ENCODE measurements around the gene APLP2.
"Not testable (repeated sequence)": the region's sequence is repeated elsewhere in the genome, so short reads cannot be mapped to it uniquely, and the experiment has no call there.

Gene APLP2

GRCh38 chr11:130062026-130062425, 7.7 kb upstream of the APLP2 start:
- no peak for DNase-seq

- DNase-seq, result no peak
Observed at GRCh38 chr11:130063451-130063850, 6.2 kb upstream of the APLP2 start.

GRCh38 chr11:130064596-130064995, 5.1 kb upstream of the APLP2 start:
- no peak for DNase-seq

- DNase-seq, result no peak
Observed at GRCh38 chr11:130066338-130066737, 3.4 kb upstream of the APLP2 start.

GRCh38 chr11:130068546-130068985, 1.1 kb upstream of the APLP2 start:
- no peak for DNase-seq

GRCh38 chr11:130068986-130069658, 572 bp upstream of the APLP2 start:
- DNase-seq, result peak; percentile 91

- DNase-seq, result peak; percentile 57
Observed at GRCh38 chr11:130070109-130070845, 583 bp downstream of the APLP2 start.

GRCh38 chr11:130070846-130071200, 1.1 kb downstream of the APLP2 start:
- peak; percentile 39 for DNase-seq

GRCh38 chr11:130071211-130071712, 1.6 kb downstream of the APLP2 start:
- peak; percentile 47 for DNase-seq

DNA sequence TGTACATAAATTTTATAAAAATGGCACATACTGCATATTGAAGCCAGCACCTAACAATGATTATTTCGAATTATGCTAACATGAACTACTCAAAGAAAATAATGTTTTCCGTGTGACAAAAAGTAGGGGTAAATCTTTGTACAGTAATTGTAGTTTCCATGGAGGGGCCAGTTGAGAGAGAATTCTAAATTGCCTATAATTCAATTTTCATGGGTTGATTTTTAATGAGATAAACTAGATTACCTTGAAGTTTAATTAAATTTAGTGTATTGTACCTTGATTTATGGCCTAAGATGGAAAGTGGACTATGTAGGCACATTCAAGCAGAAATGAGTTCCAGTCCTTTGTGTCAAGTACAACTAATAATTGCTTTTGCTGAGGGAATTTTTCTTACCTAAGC, 5.0 kb downstream of the APLP2 start:
- no peak for DNase-seq

DNA sequence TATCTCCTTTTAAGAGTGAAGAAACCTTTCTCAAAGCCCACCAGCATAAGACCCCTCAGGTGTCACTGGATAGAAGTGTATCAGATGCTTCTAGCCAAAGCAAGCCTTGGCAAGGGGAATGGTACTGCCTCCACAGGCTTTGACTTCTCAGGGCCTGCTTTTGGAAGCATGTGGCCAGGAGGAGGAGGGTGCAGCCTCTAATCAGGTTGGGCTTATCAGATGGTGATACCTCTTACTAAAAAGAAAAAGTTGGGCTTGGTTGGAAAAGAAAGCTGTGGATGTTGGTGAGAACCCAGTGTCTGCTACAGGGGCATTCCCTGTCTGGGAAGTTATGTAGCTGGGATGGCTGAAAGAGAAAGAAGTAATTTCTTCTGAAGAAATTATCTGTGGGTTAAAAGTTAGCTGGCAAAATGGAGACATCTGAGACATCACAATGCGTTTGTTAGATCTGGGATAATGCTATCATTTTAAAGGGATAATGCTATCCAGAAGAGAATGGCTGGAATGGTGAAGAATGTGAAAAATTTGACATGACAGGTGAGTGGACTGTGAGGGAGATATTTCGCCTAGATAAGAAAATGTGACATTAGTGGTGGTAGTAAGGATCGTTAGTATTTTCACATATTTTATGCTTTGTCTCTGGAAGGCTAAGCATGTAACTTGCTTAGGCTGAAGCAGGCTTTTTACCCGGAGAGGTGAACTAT, 7.2 kb downstream of the APLP2 start:
- DNase-seq, result no peak

DNA sequence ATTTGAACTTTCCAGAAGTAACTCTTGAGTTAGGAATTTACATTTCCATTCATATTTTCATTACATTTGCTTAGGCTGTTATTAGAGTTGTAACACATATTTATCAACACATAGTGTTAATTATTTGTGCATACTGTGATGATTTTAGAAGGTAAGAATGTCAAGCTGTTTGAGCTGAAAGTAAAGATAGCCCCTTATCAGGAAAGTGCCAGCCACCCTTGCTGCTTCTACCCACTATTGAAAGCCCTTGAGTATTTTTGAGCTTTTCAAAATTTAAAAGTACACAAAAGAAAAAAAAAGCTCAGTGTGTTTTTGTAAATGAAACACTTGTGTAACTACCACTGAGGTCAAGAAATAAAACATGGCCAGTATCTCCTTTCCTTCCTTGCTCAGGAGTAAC, 8.0 kb downstream of the APLP2 start:
- no peak for DNase-seq

DNA sequence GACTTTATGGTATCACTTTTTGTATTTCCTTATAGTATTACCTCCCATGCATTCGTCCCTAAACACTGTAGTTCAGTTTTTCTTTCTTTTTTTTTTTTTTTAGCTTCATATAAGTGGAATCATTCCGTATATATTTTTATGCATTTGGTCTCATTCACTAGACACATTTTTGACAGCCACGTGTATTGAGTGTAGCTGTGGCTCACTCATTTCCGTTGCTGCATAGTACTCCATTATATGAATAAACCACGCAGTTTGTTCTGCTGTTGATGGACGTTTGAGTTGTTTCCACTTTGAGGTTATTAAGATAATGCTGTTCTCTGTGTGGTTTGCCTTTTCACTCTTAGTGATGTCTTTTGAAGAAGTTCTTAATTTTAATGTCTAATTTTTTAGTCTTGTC, 8.4 kb downstream of the APLP2 start:
- no peak for DNase-seq

DNA sequence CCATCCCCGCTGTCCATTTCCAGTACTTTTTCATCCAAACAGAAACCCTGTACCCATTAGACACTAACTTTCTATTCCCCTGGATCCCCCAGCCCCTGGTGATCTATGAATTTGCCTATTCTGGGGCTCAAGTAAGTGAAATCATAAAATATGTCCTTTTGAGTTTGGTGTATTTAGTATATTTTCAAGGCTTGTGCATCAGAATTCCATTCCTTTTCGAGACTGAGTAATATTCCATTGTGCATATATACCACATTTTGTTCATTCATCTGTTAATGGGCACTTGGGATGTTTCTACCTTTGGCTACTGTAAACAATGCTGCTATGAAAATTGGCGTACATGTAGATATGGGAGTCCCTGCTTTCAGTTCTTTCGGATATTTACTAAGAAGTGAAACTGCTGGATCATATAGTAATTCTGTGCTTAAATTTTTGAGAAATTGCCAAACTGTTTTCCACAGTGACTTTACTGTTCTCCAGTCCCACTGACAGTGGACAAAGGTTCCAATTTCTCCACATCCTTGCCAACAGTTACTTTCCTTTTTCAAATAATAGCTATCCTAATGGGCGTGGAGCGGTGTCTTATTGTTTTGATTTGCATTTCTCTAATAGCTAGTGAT, 16.1 kb downstream of the APLP2 start:
- DNase-seq, result no peak

GRCh38 chr11:130086669-130087068, 17.0 kb downstream of the APLP2 start:
- no peak for DNase-seq

GRCh38 chr11:130087294-130087926, 17.7 kb downstream of the APLP2 start:
- no peak for DNase-seq

GRCh38 chr11:130088217-130088616, 18.5 kb downstream of the APLP2 start:
- peak; percentile 9 for DNase-seq

- DNase-seq, result no peak
Observed at GRCh38 chr11:130088919-130089673, 19.4 kb downstream of the APLP2 start.

DNA sequence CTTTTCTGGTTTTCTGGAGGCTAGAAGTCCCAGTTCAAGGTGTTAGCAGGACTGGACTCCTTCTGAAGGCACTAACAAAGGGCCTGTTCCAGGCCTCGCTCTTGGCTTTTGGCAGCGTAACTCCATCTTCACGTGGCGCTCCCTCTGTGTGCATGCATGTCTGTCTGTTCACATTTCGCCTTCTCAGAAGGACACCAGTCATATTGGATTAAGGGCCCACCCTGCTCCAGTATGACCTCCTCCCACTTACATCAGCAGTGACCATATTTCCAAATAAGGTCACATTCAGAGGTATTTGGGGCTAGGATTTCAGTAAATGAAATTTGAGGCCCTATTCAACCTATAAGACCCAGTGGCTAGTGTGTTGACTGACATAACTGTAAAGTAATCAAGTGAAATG, 20.0 kb downstream of the APLP2 start:
- no peak for DNase-seq

- not testable (repeated sequence) for DNase-seq
Observed at GRCh38 chr11:130090517-130090916, 20.8 kb downstream of the APLP2 start.

GRCh38 chr11:130091169-130091568, 21.5 kb downstream of the APLP2 start:
- not testable (repeated sequence) for DNase-seq

DNA sequence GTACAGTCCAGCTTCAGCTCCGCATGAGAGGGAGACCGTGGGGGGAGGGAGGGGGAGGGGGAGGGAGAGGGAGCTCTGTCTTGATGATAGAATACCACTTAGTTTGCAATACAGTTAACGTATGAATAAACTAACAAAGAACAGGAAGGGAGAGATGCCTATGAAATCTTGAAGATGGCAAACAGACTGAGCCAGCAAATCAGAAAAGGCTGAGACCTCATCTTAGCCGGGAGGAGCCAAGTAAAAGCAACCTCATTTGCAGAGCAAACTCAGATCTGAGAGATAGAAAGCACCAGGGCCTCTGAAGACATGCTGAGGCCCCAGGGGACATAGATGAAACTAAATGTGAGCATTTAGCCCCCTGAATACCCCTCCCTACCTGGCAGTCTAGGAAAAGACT, 23.0 kb downstream of the APLP2 start:
- no peak for DNase-seq

Data from EL (cell line).